Stimulated activated CD4-positive, alpha-beta T cell treated with anti-CD3 and anti-CD28 coated beads, Interleukin-1b, Interleukin-23, amount 100 ng/mL, for 4 hours (primary cell): ENCODE data around the gene ERN1.
"Not testable (repeated sequence)": the region's sequence is repeated elsewhere in the genome, so short reads cannot be mapped to it uniquely, and the experiment has no call there.

Experiments used
- DNase-seq, 2 donors: peaks; one replicate each; pipeline ENCODE4 v3.0.0-alpha.2; 2020; ENCODE audit warnings: low read depth in 2 of 2

ERN1 gene

DNA sequence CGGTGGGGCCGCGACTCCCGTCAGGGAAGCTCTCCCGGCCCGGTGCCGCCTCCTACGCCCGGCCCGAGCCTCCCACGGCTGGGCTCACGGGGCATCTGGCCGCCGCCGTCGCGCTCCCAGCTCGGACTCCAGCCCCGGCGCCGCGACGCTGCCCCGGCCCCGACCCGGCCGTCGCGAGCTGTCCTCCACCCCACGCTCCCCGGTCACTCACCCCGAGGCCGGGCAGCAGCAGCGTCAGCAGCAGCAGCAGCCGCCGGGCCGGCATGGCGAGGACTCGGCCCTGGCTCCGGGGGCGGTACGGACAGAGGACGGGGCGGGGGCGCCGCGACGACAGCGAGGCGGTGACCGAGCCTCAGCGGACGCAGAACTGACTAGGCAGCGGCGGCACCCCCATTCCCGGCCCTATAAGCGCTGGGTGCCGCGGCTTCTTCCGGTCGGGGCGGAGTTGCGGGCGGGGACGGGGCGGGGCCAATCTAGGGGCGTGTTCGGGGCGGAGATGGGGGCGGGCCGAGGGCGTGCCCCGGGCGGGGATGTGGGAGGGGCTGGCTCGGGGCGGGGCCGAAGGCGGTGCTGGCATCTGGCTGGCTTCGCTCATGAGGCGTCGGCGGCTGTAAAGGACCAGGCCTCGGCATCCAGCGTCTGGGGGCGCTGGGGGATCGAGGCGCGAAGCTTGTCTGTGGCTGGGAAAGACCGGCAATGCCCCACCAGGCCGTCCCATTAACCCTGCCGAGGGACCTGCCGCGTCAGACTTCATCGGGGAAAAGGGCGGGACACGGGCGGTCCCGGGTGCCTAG, at the start of gene ERN1:
ERN1 (minus strand) TSS at position 380 of the 794 bp plus-strand sequence; CDS start at position 265, 115 bp downstream.
- DNase-seq: peak; percentile 91 to 93

DNA sequence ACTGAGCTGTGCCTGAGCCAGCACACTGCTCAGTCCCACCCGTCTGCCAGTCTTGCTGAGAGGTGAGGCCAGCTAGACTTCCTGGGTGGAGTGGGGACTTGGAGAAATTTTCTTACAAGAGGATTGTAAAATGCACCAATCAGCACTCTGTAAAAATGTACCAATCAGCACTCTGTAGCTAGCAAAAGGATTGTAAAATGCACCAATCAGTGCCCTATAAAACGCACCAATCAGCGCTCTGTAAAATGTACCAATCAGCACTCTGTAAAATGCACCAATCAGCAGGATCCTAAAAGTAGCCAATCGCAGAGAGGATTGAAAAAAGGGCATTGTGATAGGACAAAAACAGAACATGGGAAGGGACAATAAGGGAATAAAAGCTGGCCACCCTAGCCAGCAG, 49.1 kb upstream of the ERN1 start:
- DNase-seq: not testable (repeated sequence)

DNA sequence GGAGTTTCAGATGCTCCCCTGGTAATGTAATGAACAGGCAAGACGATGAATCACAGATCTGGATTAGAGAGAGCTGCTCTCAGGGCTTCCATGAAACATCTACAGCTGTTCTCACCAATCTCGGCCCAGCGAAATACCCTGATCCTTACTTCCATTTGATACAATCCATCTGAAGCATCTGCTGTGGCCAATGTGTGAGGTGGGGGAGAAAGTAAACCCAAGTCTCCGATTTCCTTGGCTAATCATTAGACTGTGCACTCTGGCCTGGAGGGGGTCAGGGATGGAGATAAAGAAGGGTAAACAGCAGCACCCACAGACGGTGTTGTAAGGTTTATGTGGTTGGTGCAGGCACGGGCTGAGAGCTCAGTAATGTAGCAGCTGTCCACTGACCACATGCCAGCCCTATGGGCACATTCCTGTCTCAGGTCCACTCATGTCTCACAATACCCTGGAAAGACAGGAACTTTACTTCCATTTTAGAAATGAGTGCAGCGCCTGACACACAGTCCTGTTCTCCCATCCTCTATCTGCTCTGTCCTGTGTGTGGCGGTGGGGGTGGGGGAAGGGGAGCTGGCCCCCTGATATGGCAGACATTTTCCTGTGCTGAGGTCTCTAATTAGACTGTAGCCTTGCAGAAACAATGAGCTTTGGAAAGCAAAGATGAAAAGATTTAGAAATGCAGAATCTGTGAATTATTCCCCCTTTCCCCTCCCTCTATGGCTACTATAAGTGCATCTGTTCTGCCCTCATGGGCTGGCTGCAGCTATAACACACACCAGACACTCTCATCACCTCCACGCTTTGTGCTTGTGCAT, 48.3 kb upstream of the ERN1 start:
- DNase-seq: no peak

DNA sequence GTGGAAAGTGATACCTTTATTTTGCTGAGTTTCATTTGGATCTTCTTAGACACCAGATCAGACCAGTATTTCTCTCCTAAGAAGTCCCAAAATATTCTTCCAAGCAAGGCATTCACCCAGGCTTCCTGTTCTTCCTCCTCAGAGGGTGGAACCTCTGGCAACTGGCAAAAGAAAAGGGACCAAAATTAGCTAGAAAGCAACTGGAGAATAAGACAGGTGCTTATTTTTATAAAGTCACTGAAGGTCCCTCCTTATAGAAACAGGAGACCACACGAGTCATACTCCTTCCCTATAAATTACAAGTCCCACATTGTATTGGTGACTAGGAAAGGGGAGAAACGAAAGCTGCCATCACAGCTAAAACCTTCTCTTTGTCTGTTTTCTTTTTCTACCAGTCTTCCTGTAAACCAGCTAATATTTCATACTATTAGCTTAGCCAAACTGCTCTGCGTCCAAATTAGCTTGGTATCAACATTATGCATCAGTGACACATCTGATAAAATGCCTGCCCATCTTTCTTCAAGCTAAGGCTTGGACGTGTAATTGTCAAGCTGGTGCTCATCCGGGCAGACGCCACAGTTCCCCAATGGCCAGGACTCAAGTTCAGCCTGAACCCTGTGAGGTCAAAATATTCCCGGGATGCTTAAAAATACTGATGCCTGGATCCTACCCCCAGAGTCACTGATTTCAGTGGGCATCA, 47.5 kb upstream of the ERN1 start:
- DNase-seq: no peak

DNA sequence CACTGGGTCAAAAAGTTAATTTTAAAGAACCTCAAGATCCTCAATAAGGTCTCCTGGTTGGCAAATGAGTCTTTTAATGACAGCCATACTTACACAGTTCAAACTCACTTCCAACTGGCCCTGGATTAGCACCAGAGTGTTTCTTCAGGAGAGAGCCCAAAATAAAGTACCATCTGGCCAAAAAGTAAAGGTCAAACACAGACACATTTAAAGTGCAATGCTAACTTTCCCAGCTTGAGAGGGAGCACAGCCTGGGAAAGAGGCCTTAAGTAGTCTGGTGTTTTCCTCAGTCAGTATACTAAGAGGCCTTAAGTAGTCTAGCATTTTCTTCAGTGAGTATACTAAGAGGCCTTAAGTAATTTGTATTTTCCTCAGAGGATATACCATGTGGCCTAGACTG, 46.6 kb upstream of the ERN1 start:
- DNase-seq: no peak

DNA sequence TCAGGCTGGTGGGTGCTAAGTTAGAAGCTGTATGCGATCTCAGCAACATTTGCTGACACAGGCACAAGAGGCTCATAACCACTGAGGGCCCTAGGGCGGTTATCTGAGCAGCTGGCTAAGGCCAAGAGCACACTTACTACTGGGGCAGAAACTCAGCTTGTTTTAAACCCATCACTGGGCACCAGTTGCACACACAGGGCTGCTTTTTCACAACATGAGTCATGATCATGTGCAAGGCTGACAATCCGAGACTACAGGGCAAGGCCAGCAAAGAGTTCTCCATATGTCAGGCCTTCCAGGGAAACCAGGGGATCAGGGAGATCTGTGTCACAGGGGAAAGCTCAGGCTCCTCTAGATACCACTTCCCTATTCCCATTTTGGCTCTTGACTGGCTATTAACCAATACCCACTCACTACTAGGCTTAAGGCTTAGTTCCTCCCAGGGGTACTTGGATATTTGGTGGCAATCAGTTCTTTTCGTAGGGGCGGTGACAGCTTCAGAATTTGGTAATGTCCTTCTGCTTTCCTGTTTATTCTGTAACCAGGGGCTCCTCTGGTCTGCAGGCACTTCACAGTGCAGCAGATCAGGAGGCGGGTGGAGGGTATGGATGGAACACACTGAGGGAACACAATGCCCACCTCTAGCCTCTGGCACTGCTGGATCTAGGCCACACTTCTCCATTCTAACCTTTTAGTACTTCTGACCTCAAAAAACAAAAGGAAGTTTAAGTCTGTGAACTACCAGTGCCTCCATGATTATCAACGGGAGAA, 44.9 kb upstream of the ERN1 start:
- no peak for DNase-seq

DNA sequence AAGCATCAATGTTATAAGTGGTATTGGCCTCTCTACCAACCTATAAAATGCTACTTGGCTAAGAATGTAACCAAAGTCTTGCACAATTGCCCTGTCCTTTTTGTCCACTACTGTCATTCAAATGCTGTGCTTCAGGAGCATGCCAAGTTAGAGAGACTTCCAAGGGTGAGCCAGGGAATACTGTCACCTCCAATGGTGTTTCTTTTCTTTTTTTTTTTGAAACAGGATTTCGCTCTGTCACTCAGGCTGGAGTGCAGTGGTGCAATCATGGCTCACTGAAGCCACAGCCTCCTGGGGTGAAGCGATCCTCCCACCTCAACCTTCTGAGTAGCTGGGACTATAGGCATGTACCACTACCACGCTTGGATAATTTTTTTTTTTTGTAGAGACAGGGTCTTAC, 43.7 kb upstream of the ERN1 start:
- no peak for DNase-seq

DNA sequence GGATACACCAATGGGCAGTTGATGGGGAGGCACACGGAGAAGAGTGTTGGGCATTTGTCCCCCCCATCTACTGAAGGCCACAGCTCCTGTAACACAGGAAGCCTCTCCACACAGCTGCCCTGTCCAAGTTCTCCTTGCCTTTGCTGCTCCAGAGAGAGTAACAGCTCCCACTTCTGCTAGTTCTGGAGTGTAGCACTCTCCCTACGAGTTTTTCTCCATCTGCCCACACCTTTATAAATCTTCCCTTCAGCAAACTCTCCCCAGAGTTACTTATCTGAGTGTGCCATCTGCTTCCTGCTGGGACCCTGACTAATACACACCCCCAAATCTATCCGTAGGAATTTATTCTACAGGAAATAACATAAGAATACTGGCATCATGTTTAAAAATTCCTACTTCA, 42.6 kb upstream of the ERN1 start:
- no peak for DNase-seq

DNA sequence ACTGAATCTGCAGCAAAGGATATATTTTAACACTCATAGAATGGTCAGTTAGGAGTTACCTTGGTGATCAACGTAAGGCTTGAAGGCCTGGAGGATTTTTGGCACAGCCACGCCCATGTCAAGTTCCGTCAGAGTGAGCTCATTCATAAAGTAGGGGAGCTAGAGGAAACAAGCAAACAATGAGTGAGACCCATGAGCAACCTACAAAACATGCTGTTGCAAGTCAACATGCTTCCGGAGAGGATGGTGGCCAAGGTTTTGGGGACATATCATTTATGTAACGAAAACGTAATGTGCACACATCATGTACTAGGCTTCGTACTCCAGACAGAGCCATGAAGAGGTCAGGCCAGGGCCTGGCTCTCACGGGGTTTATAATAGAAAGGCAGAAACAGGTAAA, 41.1 kb upstream of the ERN1 start:
- DNase-seq: no peak

DNA sequence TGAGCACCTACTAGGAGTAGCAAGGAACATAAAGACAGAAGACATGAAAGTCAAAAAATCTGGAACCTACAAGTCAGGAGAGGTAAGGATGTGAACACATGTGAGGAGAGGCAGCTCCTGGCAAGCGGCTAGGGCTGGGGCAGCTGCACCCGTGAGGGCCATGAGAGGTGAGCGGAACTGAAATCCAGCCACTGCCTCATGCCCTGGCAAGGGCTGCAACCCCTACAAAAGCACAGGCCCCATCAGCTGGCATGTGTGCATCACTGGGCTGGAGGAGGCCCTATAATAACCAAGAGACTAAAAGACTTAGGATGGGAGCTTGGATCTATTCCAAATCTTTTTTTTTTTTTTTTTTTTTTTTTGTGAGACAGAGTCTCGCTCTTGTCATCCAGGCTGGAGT, 40.3 kb upstream of the ERN1 start:
- no peak for DNase-seq

DNA sequence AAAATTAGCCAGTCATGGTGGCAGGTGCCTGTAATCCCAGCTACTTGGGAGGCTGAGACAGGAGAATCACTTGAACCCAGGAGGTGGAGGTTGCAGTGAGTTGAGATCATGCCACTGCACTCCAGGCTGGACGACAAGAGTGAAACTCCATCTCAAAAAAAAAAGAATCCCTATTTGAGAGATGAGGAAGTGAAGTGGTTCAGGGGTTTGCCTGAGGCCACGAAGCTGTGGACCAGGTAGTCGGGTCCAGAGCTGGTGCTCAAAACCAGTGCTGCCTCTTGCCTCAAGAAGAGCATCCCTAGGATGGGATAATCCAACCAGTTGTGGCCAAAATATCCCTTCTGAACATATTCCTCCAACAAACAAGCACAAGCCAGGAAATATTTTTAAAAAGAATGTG, 37.7 kb upstream of the ERN1 start:
- not testable (repeated sequence) for DNase-seq

DNA sequence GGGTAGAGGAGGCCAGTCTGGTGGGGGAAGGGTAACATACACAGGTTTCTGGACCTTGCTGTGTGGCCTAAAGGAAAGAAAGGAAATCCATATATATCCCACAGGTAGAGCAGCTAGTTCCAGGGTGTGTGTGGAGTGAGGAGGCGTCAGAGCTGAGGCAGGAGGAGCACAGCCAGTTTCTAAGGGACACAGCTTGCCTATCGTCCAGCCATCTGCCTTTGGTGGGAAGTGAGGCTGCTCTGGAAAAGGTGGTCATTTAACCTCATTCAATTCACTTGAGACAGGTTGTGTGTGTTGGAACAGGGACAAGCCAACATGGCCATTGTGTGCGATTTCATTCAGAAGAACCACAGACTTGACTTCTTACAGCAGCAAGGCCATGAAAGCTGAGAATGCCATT, 36.9 kb upstream of the ERN1 start:
- DNase-seq: no peak

DNA sequence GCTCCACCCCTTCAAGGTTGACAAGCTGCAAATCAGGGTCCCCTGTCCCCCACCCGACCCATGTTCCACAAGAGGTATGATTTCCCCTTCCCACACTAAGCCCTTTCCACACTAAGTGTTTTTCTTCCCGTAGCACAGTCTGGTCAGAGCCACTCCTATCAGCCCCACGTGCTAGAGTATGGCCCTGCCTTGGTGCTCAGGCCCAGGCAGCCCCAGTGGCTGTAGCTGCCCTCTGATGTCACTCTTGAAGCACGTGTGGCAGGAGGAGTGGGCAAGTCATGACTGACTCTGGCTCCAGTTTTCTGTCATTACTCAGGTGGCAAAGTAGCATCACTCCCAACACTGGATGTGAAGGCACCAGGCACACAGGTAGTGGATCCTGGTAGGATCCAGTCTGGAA, 35.4 kb upstream of the ERN1 start:
- no peak for DNase-seq

DNA sequence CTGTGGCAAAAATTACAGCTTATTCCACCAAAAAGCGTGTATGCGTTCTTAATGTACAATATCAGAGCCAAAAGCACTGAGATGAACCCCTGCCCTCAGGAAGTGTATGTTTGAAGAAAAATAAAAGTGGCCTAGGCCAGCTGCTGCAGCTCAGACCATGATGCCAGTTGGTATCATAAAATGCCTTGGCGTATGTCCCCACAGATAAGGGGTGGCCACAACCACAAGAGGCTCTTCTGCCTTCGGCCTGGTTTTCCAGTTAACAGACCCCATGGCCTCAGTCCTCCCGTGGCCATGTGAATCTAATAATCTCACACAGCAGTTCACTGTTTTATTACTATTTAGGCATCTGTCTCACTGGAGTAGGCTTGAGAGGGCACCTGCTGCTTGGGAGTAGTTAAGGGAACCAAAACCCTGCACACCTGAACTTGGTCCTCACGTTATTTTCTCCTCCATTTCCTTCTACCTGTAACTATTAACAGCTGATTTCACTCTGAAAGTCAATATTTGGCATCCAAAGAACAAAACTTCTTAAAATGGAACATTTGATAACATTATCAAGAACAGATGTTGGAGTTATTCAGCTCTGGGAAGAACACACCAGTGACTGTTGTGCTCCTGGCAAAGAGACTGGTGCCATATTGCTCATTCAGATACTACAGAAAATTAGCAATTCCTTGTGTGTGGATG, 34.8 kb upstream of the ERN1 start:
- no peak for DNase-seq

DNA sequence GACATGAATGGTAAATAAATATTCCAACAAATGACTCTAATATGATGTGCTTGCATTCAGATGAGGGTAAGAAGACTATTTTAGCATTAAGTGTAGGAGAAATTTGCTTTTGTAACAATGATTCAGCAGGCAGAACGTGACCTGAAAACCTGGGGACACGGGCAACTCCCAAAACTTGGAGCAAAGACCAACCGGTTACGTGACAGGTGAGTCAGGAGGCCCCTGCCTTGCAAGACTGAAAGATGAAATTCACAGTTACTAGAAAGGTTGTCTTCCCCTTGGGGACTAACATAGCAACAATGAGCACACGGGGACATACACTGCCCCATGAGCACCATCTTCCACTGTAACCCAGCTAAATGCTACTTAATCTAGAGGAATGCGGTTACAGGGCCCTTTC, 33.5 kb upstream of the ERN1 start:
- DNase-seq: no peak

DNA sequence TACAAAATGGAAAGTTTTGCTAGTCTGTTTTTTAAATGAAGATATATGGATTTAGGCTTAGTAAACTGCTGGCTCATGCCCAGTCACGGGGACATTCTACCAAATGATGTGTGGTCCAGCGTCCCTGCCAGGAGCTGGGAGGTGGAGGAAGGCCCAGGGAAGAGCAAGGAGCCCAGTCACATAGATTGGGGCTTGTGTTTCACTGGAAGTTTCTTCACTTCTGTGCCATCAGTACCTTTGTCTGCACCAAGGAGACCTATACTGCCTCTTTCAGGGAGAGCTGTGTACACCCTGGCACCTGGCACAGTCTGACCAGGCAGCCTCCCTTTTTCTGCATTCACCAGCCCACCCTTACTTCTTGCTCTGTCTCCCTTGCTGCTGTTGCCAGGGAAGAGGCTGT, 32.6 kb upstream of the ERN1 start:
- DNase-seq: no peak

DNA sequence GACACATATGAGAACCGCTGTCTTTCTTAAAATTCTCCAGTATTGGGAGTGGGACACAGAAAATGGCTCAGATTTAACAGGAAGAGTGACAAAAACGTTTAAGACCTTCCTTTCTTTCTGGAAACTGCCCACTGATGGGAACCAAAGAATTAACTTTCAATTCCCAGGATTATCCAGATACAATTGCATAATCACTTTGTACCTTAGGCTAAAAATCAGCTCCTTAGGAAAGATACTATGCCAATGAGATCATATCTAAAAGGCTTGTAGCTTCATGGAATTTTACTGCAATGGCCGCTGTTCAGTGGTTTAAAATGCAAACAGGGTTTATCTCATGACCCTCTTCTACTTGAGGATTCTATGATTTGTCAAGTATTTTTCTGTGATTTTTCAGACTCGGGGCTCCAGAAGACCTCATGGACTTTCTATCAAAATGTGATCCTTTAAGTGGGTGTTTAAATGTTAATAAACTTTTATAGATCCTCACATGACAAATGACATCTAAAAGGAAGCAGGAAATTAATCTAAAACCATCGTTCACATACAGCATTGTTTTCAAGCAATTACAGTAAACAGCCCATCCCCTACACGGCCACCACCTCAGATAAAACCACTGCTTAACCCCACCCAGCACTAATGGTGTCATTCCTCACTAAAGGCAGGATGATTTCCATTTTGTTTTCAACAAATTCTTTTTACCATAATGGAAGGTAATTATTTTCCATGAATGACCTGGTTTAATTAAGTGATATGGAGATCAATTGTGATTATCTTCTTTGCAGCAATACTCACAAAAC, 31.6 kb upstream of the ERN1 start:
- no peak for DNase-seq

DNA sequence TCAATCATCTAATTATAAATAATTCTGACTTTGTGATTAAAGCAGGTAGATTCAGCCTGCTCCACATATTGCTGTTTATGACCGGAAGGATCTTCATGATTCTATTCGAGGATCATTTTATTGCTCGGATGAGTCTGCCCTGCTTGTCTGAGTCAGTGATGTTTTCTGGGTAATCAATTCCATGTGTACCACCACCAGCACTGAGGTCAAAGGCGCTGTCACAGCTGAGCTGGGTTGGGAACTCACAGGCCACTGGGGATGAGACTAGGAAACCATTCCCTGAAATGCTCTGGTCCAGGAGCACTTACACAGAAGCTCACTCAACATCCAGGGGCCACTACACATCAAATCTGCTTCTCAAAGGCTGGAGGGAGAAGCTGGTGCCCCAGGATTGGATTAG, 30.4 kb upstream of the ERN1 start:
- DNase-seq: no peak

DNA sequence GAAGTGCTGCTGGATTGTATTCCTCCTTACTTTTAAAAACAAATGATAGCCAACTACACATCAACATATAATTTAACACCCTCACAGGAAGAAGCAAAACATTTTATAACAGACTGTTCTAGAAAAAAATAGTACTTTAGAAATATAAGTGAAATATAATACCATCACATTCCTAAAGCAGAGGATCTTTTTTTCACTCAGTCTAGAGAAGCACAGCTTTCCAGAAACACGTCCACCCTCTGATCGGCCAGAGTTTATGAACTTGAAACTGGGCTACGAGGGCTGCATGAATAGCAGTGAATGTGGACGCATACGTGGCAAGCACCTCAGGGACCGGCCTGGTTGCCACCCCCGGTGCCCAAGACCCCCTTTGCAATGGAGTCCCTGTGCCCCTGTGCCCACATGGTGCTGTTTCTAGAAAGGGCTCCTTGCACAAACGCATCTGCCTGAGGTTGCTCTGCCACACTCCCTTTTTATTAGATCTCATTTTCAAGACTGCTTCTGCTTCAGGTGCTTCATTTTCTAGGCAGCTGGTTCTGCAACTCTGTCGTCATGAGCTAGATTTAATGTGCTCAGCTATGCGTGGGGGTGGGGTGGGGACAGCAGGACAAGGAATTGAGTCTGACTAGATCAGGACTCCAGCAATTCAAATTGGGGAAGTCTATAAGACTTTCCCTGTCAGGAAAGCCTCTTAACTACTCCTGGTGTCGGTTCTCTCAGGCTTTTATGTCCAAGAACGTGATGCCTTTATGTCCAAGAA, 29.1 kb upstream of the ERN1 start:
- no peak for DNase-seq

DNA sequence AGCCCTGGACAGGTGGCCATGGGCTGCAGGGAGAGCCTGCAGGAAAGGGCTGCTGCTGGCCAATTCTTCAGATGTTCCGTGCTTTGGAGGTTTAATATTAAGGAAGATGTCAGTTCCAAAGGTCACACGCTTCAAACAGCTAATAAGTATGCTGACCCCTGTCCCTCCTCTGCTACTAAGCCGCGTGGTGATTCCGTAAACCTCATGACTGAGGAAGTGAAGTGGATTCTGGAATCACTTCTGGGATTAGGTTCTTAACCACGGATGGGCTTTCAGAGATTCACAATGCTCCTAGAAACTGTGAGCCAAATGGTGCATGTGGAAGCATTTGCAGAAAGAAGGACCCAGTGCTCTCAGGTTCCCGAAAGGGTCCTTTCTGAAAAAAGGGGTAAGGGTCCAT, 28.5 kb upstream of the ERN1 start:
- DNase-seq: no peak
